Activated CD8-positive, alpha-beta T cell treated with anti-CD3 and anti-CD28 coated beads, Interleukin-2, amount 10 ng/mL, durations not matched to agents 7 days and 5 days (primary cell): ENCODE measurements around the gene GCDH. TPM values are rescaled to one million over a fixed set of nuclear protein-coding genes. Genes with fewer than 3 reads are reported as not detected.
A peak's percentile ranks its signal among the peaks of the same experiment; 100 is the strongest.
"Not testable (repeated sequence)": the region's sequence is repeated elsewhere in the genome, so short reads cannot be mapped to it uniquely, and the experiment has no call there.

Experiments
- ATAC-seq: fragments of 150-1000 bp; cut with Tn5 transposase; one replicate; pipeline ENCODE4 v1.10.0; 2021; ENCODE audit warnings: moderate library complexity
- CTCF ChIA-PET: fragments of 350-600 bp; sonication (Branson Sonifier 250); formaldehyde crosslinking; loops from one replicate; lab custom pipeline; 2021; ENCODE audit warnings: antibody characterized with exemption; lab: Charles Lee
- POLR2A ChIA-PET: fragments of 350-600 bp; sonication (Branson Sonifier 250); formaldehyde crosslinking; loops from one replicate; lab custom pipeline; 2021; ENCODE audit warnings: antibody characterized with exemption; lab: Charles Lee
- DNase-seq: peaks from one replicate; pipeline ENCODE4 v3.0.0-alpha.2; 2020
- H3K27ac Mint-ChIP-seq: one replicate; pipeline ENCODE4 v1.8.0; 2021; ENCODE audit warnings: mild to moderate bottlenecking, mixed read lengths
- H3K27me3 Mint-ChIP-seq: one replicate; pipeline ENCODE4 v1.8.0; 2021; ENCODE audit warnings: low read depth, mixed read lengths
- H3K36me3 Mint-ChIP-seq: one replicate; pipeline ENCODE4 v1.8.0; 2021; ENCODE audit warnings: low read depth, mixed read lengths
- H3K4me1 Mint-ChIP-seq: one replicate; pipeline ENCODE4 v1.8.0; 2021; ENCODE audit warnings: low read depth, mixed read lengths
- H3K4me3 Mint-ChIP-seq: one replicate; pipeline ENCODE4 v1.8.0; 2021; ENCODE audit warnings: mild to moderate bottlenecking, mixed read lengths
- H3K9me3 Mint-ChIP-seq: one replicate; pipeline ENCODE4 v1.8.0; 2022; ENCODE audit warnings: mixed read lengths; ENCODE audit not compliant: insufficient read depth
- total RNA-seq, 2 experiments: library from RNA; stranded (reverse); gene quantifications; one replicate each; pipeline ENCODE4 v1.2.3, GENCODE V29; 2021

The GCDH gene
- 10 to 100 TPM; 39.5 to 42.5 TPM for total RNA-seq

- ChIA-PET POLR2A (interaction anchor here (0.5 to 2.8 kb wide), 14 partner anchors 8 to 154 kb away, joined by 3 to 17 read pairs (median 4); partner anchors contain the start of genes CALR, DNASE2, FARSA and SYCE2), CTCF (interaction anchor here (0.8 to 2.9 kb wide), 14 partner anchors 8 to 133 kb away, joined by 3 to 26 read pairs (median 4); partner anchors contain the start of genes DNASE2 and SYCE2)
- peak; percentile 96 for ATAC-seq
- Mint-ChIP-seq H3K4me1 (peaks cover 35% of the 10 kb centered on the region), H3K36me3 (peaks cover 8% of the 10 kb centered on the region), H3K4me3 (peak within 1 kb of the TSS; percentile 95), H3K27me3 (peaks cover 3% of the 10 kb centered on the region), H3K9me3 (no peaks in the 10 kb centered on the region), H3K27ac (peak within 1 kb of the TSS; percentile 91)
- DNase-seq, result peak; percentile 99
Measured at GRCh38 chr19:12890787-12891552, at the start of gene GCDH. Gene GCDH, plus strand, starts transcription at chr19:12891160. Its CDS starts 145 bp downstream, at chr19:12891305.

- H3K36me3 Mint-ChIP-seq, result no peaks in the 10 kb centered on the region
- ATAC-seq (no peak), DNase-seq (no peak)
- H3K27me3 Mint-ChIP-seq, result peaks cover 53% of the 10 kb centered on the region
- H3K4me3 Mint-ChIP-seq, result no peak overlapping the region
- POLR2A ChIA-PET, result no interaction called here
- no peaks in the 10 kb centered on the region for H3K9me3 Mint-ChIP-seq
- peaks cover 27% of the 10 kb centered on the region for H3K4me1 Mint-ChIP-seq
- CTCF ChIA-PET, result no interaction called here
- H3K27ac Mint-ChIP-seq, result no peak overlapping the region
Measured at GRCh38 chr19:12842511-12842910, 48.4 kb upstream of the GCDH start.

DNA sequence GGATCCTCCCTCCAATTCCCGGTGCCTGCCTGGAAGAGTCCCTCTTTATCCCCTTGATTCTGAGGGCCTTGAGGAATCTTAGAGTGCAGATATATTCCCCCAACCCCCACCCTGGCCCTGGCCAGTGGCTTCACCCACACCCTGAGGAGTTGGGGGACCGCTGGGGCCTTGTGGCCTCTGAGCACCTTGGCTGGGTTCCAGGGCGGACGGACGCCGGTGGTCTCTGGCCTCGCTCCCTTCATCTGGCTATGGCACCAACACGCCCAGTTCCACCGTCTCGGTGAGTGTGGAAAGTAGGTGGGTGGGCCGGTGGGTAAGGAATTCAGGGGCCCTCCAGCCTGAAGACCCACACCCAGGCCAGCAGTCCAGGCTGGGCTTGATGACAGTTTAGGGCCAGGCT is 47.6 kb upstream of the GCDH start:
- Mint-ChIP-seq H3K9me3 (no peaks in the 10 kb centered on the region), H3K4me3 (no peak overlapping the region), H3K4me1 (peaks cover 28% of the 10 kb centered on the region), H3K27ac (no peak overlapping the region), H3K36me3 (no peaks in the 10 kb centered on the region), H3K27me3 (peaks cover 48% of the 10 kb centered on the region)
- DNase-seq, result no peak
- no peak for ATAC-seq
- POLR2A ChIA-PET, result no interaction called here
- CTCF ChIA-PET, result interaction anchor here (7.3 kb wide), 1 partner anchor 85 kb away, joined by 75 read pairs; no protein-coding TSS in a partner anchor

DNA sequence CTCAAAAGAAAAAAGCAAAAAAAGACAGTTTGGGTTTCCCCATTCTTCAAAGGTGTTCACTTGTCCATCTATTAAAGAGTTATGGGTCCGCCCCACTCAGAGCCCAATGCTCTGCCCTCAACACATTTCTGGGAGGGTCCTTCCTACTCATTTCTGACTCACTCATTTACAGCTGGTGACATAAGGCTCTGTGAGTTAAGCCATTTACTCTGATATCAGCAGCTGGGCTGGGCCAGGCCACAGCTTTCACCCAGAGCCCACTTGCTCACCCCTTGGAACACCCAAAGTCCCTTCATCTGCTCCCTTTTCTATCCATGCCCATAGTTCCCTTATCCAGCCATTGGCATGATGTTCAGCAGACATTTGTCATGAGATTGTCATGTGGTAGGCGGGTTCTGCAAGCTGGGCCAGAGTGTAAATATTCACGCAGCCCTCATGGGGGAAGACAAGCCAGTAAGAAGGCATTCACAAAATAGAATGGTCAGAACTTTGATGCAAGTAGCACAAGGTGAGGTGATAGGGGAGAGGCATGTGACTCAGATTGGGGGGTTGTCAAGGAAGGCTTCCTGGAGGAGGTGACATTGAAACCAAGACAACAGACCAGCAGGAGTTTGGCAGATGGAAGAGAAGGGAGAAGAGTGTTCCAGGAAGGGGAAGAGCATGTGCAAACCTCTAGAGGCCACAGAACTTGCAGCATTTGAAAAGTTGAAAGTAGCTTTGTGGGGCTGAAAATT is 46.8 kb upstream of the GCDH start:
- Mint-ChIP-seq H3K36me3 (no peaks in the 10 kb centered on the region), H3K9me3 (no peaks in the 10 kb centered on the region), H3K27me3 (peaks cover 44% of the 10 kb centered on the region), H3K4me1 (peaks cover 24% of the 10 kb centered on the region), H3K27ac (no peak overlapping the region), H3K4me3 (no peak overlapping the region)
- ChIA-PET CTCF (interaction anchor here (1.4 to 7.3 kb wide), 3 partner anchors 78 to 121 kb away, joined by 3 to 75 read pairs (median 6); no protein-coding TSS in a partner anchor), POLR2A (no interaction called here)
- DNase-seq (no peak), ATAC-seq (no peak)

DNA sequence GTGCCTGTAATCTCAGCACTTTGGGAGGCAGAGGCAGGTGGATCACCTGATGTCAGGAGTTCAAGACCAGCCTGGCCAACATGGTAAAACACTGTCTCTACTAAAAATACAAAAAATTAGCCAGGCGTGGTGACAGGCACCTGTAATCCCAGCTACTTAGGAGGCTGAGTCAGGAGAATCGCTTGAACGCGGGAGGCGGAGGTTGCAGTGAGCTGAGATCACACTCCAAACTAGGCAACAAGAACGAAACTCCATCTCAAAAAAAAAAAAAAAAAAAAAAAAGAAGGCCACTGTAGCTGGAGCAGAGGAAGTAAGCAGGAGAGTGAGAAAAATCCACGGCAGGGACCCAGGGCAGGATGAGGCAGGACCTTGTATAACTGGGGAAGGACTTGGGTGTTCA is 44.3 kb upstream of the GCDH start:
- H3K27me3 Mint-ChIP-seq, result peaks cover 24% of the 10 kb centered on the region
- not testable (repeated sequence) for H3K4me1 Mint-ChIP-seq, H3K9me3 Mint-ChIP-seq, H3K36me3 Mint-ChIP-seq, ATAC-seq, H3K27ac Mint-ChIP-seq, DNase-seq, H3K4me3 Mint-ChIP-seq
- ChIA-PET POLR2A (interaction anchor here (0.7 kb wide), 1 partner anchor 30 kb away, joined by 3 read pairs; no protein-coding TSS in a partner anchor), CTCF (interaction anchor here (0.5 to 7.3 kb wide), 29 partner anchors 10 to 233 kb away, joined by 3 to 75 read pairs (median 5); partner anchors contain the start of genes GET3, JUNB, PRDX2 and RTBDN)

GRCh38 chr19:12847159-12848139 is 43.5 kb upstream of the GCDH start:
- H3K9me3 Mint-ChIP-seq, result no peaks in the 10 kb centered on the region
- H3K4me3 Mint-ChIP-seq, result peak overlapping the region; percentile 34

DNA sequence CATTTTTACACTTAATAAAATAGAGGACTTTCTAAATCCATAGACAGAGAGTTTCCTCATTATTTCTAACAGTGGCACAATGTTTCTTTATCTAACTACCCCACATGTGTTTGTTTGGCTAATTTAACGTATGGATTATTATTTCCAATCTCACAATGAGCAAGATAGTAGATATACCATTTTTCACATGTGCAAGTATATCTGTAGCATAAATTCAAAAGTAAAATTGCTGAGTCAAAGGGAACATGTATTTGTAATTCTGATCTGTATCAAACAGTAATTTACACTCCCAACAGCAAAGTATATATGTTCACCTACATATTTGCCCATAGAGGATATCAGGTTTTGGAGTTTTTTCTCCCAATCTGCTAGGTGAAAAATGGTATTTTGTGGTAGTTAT is 34.3 kb upstream of the GCDH start:
- H3K27ac Mint-ChIP-seq, result no peak overlapping the region
- H3K4me3 Mint-ChIP-seq, result no peak overlapping the region
- no peaks in the 10 kb centered on the region for H3K36me3 Mint-ChIP-seq
- CTCF ChIA-PET, result no interaction called here
- no peaks in the 10 kb centered on the region for H3K9me3 Mint-ChIP-seq
- DNase-seq, result no peak
- no peak for ATAC-seq
- POLR2A ChIA-PET, result no interaction called here
- peaks cover 3% of the 10 kb centered on the region for H3K27me3 Mint-ChIP-seq
- H3K4me1 Mint-ChIP-seq, result no peaks in the 10 kb centered on the region

More at GRCh38 chr19:12847159-12848139, 43.5 kb upstream of the GCDH start:
- Mint-ChIP-seq H3K4me1 (peaks cover 8% of the 10 kb centered on the region), H3K27me3 (peaks cover 19% of the 10 kb centered on the region), H3K27ac (no peak overlapping the region), H3K36me3 (no peaks in the 10 kb centered on the region)
- DNase-seq (peak; percentile 86), ATAC-seq (peak; percentile 98)
- ChIA-PET POLR2A (interaction anchor here (0.5 to 0.7 kb wide), 4 partner anchors 29 to 1642 kb away, joined by 3 to 5 read pairs (median 3); no protein-coding TSS in a partner anchor), CTCF (interaction anchor here (0.5 to 7.3 kb wide), 59 partner anchors 10 to 283 kb away, joined by 3 to 75 read pairs (median 4); partner anchors contain the start of genes DNASE2, FBXW9, GCDH and GET3)

DNA sequence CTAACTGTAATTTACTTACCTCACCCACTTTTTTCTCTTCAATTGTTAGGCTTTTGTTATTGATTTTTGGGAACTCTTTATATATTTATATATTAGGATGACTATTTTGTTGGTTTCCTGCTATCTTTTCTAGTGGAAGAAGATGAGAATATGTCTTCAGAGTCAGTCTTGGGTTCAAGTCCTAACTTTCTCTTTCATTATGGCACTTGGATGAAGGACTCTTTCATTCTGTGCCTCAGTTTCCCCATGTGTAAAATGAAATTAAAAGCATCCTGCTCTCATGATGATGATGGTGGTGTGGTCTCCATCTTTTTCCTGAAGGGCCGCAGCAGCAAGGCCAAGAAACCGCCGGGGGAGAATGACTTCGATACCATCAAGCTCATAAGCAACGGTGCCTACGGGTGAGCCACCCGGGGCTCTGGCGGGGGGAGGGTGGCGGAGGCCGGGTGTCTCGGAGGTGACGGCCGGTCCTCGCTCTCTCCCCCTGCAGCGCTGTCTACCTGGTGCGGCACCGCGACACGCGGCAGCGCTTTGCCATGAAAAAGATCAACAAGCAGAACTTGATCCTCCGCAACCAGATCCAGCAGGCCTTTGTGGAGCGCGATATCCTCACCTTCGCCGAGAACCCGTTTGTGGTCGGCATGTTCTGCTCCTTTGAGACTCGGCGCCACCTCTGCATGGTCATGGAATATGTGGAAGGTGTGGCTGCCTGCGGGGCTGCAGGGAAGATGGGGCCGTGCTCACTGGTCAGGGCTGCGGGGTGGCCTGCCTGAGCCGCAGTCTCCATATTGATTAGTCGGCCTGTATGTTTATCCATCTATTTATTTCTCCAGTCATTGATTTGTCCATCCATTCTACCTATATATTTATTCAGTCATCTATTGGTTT is 32.7 kb upstream of the GCDH start:
- DNase-seq (no peak), ATAC-seq (no peak)
- no peaks in the 10 kb centered on the region for H3K4me1 Mint-ChIP-seq
- no peak overlapping the region for H3K27ac Mint-ChIP-seq
- no peak overlapping the region for H3K4me3 Mint-ChIP-seq
- ChIA-PET POLR2A (no interaction called here), CTCF (interaction anchor here (1.3 kb wide), 1 partner anchor 10 kb away, joined by 6 read pairs; no protein-coding TSS in a partner anchor)
- peaks cover 3% of the 10 kb centered on the region for H3K27me3 Mint-ChIP-seq
- no peaks in the 10 kb centered on the region for H3K9me3 Mint-ChIP-seq
- H3K36me3 Mint-ChIP-seq, result no peaks in the 10 kb centered on the region

- no peak for DNase-seq
- H3K4me1 Mint-ChIP-seq, result no peaks in the 10 kb centered on the region
- ChIA-PET POLR2A (no interaction called here), CTCF (no interaction called here)
- H3K9me3 Mint-ChIP-seq, result no peaks in the 10 kb centered on the region
- H3K36me3 Mint-ChIP-seq, result no peaks in the 10 kb centered on the region
- H3K4me3 Mint-ChIP-seq, result no peak overlapping the region
- ATAC-seq, result no peak
- H3K27ac Mint-ChIP-seq, result no peak overlapping the region
- H3K27me3 Mint-ChIP-seq, result peaks cover 3% of the 10 kb centered on the region
Measured at GRCh38 chr19:12859546-12859945, 31.4 kb upstream of the GCDH start.

GRCh38 chr19:12864143-12864542 is 26.8 kb upstream of the GCDH start:
- POLR2A ChIA-PET, result no interaction called here
- Mint-ChIP-seq H3K27ac (no peak overlapping the region), H3K4me3 (no peak overlapping the region), H3K9me3 (no peaks in the 10 kb centered on the region), H3K4me1 (peaks cover 18% of the 10 kb centered on the region), H3K36me3 (no peaks in the 10 kb centered on the region), H3K27me3 (no peaks in the 10 kb centered on the region)
- CTCF ChIA-PET, result interaction anchor here (0.8 to 2.0 kb wide), 6 partner anchors 16 to 107 kb away, joined by 4 to 9 read pairs (median 6); no protein-coding TSS in a partner anchor
- ATAC-seq (no peak), DNase-seq (no peak)
